Measurements from ENCODE around the gene ZDHHC7.
"Not testable (repeated sequence)": the region's sequence is repeated elsewhere in the genome, so short reads cannot be mapped to it uniquely, and the experiment has no call there.

ZDHHC7 gene

DNA sequence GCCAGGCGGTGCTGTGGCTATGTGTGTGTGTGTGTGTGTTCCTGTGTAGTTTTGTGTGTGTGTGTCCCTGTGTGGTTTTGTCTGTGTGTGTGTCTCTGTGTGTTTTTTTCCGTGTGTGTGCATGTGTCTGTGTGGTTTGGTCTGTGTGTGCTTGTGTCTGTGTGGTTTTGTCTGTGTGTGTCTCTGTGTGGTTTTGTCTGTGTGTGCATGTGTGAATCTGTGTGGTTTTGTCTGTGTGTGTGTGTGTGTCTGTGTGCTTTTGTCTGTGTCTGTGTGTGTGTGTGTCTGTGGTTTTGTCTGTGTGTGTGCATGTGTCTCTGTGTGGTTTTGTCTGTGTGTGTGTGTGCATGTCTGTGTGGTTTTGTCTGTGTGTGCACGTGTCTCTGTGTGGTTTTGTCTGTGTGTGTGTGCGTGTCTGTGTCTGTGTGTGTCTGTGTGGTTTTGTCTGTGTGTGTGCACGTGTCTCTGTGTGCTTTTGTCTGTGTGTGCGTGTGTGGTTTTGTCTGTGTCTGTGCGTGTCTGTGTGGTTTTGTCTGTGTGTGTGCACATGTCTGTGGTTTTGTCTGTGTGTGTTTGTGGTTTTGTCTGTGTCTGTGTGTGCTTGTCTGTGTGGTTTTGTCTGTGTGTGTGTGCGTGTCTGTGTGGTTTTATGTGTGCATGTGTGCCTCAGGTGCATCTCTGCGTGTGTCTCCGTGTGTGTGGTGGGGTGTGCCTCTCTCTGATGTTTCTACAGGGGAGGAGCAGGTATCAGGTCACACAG lies 62.3 kb downstream of the ZDHHC7 start:
- DNase-seq (ENCODE audit: extremely low spot score, insufficient read length, low read depth) (no peak), FAIRE-seq (no peak)

GRCh38 chr16:84947996-84948850 lies 63.1 kb downstream of the ZDHHC7 start:
- DNase-seq (ENCODE audit: extremely low spot score, insufficient read length, low read depth): no peak
- no peak for FAIRE-seq

- FAIRE-seq (no peak), DNase-seq (ENCODE audit: extremely low spot score, insufficient read length, low read depth) (no peak)
Observed at GRCh38 chr16:84947022-84947421, 64.3 kb downstream of the ZDHHC7 start.

DNA sequence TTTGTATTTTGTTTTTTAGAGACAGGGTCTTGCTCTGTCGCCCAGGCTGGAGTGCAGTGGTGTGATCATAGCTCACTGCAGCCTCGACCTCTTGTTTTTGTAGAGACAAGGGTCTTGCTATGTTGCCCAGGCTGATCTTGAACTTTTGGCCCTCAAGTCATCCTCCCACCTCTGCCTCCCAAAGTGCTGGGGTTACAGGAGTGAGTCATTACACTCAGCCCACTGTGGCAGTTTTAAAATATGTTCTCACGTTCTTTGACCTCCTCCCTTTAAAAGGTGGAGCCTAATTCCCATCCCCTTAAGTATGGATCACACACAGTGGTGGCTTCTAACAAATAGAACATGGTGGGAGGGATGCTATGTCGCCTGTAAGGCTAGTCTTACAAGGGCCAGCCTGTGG lies 67.7 kb downstream of the ZDHHC7 start:
- FAIRE-seq (no peak), DNase-seq (ENCODE audit: extremely low spot score, insufficient read length, low read depth) (no peak)

- DNase-seq (ENCODE audit: extremely low spot score, insufficient read length, low read depth) (no peak), FAIRE-seq (no peak)
Observed at GRCh38 chr16:84942786-84943185, 68.5 kb downstream of the ZDHHC7 start.

GRCh38 chr16:84941921-84942320 lies 69.4 kb downstream of the ZDHHC7 start:
- DNase-seq (ENCODE audit: extremely low spot score, insufficient read length, low read depth) (no peak), FAIRE-seq (no peak)

DNA sequence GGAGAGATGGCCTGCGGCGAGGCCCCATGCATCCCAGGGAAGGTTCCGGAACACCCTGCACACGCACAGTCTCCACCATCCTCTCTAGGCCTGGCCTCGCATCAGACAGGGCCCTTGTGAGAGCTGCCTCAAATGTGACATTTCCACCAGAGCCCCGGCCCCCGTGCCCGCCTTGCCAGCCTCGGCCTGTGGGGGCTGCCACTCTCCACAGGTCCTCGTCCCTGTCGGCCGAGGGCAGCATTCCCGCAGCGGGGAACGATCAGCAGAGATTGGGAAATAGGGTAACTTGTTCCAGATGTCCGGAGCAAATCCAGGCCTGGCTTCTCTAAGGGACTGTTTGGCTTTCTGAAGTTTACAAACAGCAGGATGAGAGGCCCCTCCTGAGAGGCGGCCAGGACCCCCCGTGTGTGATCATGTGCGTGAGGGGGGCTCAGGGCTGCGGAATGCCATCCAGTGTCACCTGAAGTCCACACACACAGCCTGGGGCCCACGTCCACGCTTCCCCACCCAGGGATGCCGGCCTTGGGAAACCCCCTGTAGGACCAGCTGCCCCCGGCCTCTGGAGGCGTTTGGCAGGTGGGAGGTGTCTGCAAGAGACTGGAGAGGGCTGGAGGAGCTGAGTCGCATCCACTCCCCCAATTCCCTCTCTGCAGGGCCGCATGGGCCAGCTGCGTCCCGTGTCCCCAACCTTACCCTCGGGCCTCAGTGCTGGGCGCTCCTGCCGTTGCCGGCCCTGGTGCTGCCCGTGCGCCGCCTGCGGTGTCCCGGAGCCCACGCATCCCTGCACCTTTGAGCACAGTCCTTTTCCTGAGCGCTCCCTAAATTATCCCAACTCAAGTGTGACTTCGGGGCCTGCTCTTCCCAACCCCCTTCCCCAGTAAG lies 70.4 kb downstream of the ZDHHC7 start:
- DNase-seq (ENCODE audit: extremely low spot score, insufficient read length, low read depth) (no peak), FAIRE-seq (no peak)

GRCh38 chr16:84938616-84939015 lies 72.7 kb downstream of the ZDHHC7 start:
- not testable (repeated sequence) for DNase-seq (ENCODE audit: extremely low spot score, insufficient read length, low read depth); FAIRE-seq

GRCh38 chr16:84937196-84938005 lies 73.9 kb downstream of the ZDHHC7 start:
- FAIRE-seq: no peak
- no peak for DNase-seq (ENCODE audit: extremely low spot score, insufficient read length, low read depth)

DNA sequence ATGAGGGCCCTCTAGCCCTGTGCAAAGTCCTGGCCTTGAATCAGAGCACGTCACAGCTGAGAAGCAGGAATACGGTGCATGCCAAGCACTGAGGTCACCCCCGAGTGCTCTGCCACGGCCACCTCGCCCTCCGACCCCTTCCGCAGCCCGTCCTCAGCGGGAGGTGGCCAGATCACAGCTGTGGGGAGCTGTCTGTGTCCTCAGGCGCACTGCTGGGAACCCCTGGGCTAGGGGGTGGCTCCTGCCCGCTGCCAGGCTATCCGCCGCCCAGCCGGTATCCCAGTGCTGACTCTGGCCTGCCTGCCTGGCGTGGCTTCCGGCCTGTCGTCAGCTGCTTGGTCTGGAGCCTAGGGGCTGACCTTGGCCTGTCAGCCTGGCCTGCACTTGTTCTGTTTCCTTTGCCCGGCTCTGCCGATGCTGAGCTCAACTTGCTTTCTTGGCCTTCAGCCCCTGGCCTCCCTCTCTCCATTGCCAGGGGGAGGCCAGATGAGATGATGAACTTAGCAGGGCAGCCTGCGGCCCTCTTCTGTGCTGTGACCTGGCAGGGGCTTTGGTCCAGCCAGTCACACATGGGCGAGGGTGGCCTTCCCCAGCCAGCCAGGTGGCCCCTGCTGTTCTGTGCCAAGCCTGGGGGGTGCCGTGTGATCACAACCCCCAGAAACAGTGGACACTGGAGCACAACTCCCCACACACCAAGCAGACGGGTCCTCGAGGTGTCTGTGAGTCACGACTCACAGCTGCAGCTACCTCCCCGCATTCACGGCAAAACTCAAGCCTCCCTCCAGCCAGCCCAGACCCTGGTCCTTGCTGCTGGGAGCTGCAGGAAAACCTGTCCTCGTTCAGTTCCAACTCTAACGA lies 77.3 kb downstream of the ZDHHC7 start:
- FAIRE-seq: no peak
- DNase-seq (ENCODE audit: extremely low spot score, insufficient read length, low read depth): no peak

DNA sequence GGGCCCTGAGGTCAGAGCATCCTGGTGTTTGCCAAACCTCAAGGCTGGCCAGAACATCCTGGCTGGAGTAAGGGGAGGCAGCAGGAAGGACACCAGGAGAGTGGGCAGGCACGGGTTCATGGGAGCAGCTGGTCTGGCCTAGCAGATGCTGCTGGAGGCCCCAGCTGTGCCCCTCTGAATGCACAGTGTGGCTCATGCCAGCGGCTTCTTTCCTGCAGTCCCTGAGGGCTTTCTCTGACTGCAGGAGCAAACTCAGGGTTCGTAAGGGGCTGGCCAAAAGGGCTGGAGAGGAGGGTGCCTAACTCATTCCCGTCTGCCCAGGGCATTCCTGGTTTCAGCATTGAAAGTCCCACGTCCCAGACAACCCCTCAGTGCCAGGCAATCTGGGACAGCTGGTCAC lies 78.7 kb downstream of the ZDHHC7 start:
- no peak for FAIRE-seq

GRCh38 chr16:84931506-84931905 lies 79.8 kb downstream of the ZDHHC7 start:
- no peak for FAIRE-seq
- no peak for DNase-seq (ENCODE audit: extremely low spot score, insufficient read length, low read depth)

More for the DNA sequence above, 78.7 kb downstream of the ZDHHC7 start:
- DNase-seq (ENCODE audit: extremely low spot score, insufficient read length, low read depth): no peak

DNA sequence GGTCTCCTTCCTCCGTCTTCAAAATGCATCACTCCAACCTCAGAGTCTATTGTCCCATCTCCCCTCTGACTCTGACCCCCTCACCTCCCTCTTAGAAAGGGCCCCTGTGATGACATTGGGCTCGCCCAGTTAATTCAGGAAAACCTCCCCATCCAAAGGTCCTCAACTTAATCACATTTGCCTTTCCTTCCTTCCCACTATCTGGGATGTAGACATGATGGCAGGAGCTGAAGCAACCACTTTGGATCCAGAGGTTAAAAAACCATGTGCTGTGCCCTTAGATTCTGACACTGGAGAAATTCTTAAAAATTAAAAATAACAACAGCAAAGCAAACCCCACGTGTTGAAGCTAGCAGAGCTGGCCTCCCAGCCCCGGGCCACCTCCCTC lies 80.2 kb downstream of the ZDHHC7 start:
- FAIRE-seq: no peak
- no peak for DNase-seq (ENCODE audit: extremely low spot score, insufficient read length, low read depth)

GRCh38 chr16:84930298-84931106 lies 80.8 kb downstream of the ZDHHC7 start:
- FAIRE-seq: no peak

GRCh38 chr16:84929421-84930297 lies 81.7 kb downstream of the ZDHHC7 start:
- FAIRE-seq (no peak), DNase-seq (ENCODE audit: extremely low spot score, insufficient read length, low read depth) (no peak)

More at GRCh38 chr16:84930298-84931106, 80.8 kb downstream of the ZDHHC7 start:
- no peak for DNase-seq (ENCODE audit: extremely low spot score, insufficient read length, low read depth)

GRCh38 chr16:84928679-84929420 lies 82.5 kb downstream of the ZDHHC7 start:
- DNase-seq (ENCODE audit: extremely low spot score, insufficient read length, low read depth): no peak
- FAIRE-seq: no peak

Data from GM18507 (cell line).